Stimulated activated CD8-positive, alpha-beta memory T cell treated with anti-CD3 and anti-CD28 coated beads, Interleukin-4, amount 100 ng/mL, for 24 hours (primary cell): ENCODE results near the gene SLC47A2.

Experiments
- DNase-seq: peaks from one replicate; pipeline ENCODE4 v3.0.0-alpha.2; 2020; ENCODE audit warnings: low read depth

Gene SLC47A2

GRCh38 chr17:19642373-19642893, 74.0 kb downstream of the SLC47A2 start:
- no peak for DNase-seq

DNA sequence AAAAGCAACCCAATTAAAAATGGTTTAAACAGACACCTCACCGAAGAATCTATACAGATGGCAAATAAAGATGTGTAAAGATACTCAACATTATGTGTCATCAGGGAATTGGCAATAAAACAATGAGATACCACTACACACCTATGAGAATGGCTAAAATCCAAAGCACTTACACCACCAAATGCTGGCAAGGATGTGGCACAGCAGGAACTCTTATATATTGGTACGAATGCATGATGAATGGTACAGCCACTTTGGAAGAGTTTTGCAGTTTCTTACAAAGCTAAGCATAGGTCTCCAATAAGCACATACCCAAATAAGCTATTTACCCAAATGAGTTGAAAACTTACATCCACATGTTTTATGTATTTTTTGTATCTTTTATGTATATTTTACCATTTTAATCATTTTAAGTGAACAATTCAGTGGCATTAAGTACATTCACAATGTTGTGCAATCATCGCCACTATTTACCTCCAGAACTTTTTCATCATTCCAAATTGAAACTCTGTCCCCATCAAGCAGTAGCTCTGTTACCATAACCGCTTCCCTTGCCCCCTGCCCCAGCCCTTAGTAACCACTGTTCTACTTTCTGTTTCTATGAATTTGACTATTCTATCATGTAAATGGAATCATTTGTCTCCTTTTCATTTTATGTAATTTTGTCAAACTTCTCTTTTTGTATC, 74.6 kb downstream of the SLC47A2 start:
- no peak for DNase-seq

- no peak for DNase-seq
Observed at GRCh38 chr17:19631905-19632304, 84.5 kb downstream of the SLC47A2 start.

GRCh38 chr17:19630661-19631060, 85.7 kb downstream of the SLC47A2 start:
- DNase-seq, result no peak

GRCh38 chr17:19630035-19630434, 86.3 kb downstream of the SLC47A2 start:
- DNase-seq, result no peak

GRCh38 chr17:19629449-19629848, 86.9 kb downstream of the SLC47A2 start:
- no peak for DNase-seq
